ENCODE measurements around the gene TRMU.
"Not testable (repeated sequence)": the region's sequence is repeated elsewhere in the genome, so short reads cannot be mapped to it uniquely, and the experiment has no call there.

The TRMU gene

DNA sequence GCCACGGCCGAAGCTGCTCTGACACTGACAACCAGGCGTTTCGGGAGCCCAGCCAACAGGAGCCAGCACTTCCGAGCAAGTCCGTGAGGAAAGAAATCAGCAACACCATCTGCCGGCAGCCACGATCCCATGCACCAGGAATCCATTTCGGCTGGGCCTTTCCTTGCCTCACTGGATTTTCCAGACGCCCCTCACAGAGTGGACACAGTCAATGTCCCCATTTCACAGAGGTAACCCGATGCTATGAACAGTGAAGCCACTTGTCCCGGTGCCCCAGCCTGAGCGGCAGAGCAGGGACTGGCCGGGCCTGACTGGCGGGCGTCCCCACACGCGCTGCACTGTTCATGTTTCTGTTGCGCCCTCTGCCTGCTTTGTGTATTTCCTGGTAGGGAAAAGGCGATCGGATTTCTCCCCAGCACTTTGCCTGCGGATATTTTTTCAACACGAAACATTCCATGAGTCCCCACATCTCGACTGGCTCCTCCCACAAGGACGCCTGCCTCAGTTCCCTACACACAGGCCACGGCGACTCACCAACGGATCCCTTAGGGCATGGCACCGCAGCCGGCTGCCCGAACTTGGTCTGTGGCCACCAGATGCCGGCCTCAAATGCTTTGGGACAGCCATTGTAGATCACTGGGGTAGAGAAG is 55.3 kb downstream of the TRMU start:
- DNase-seq: no peak

DNA sequence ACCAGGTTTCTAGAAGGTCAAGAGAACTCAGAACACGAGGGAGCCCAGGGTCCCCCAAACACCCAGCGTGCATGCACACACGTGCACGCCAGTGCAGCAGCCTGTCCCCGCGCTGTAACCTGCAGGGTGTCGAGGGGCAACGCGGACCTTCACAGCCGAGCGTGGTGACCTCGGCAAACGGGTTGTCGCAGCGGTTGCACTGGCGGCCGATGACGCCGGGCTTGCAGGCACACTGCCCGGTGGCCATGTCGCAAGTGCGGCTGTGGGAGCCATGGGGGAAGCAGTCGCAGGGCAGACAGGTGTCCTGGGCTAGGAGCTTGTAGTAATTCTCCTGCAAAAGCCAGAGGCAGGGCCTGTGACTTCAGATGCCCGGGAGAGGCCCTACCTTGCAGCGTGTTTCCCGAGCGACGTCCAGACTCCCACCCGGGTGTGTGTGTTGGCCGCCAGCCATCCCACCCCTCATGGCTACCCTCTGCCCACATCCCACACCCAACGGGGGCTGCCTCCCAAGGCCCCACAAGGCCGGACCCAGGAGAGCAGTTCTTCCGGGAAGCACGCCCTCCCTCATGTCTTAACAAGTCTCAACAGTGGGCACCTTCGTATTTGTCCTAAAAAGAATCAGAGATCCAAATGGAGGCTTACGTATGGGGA is 56.1 kb downstream of the TRMU start:
- DNase-seq: no peak

DNA sequence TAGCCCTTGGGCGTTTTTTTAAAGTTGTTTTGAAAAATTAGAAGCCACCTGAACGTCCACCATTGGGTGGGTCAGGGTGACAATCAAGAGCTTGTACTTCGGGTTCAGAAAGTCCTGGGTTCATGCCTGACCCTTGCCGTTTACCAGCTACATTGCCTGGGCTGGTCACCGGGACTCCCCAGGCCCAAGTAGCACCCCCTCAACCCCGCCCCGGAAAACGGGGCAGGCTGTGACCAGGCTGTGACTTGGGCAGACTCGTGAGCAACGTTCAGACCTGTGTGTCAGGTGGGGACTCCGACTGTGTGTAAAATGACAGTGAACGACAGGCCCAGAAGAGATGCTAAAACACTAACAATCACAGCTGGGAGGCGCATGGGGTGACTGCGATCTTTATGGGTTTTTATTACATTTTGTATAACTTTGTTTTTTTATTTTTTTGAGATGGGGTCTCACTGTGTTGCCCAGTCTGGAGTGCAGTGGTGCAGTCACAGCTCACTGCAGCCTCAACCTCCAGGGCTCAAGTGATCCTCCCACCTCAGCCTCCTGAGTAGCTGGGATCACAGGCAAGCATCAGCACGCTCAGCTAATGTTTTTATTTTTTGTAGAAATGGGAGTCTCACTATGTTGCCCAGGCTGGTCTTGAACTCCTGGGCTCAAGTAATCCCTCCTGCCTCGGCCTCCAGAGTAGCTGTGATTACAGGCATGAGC is 56.8 kb downstream of the TRMU start:
- DNase-seq: no peak

DNA sequence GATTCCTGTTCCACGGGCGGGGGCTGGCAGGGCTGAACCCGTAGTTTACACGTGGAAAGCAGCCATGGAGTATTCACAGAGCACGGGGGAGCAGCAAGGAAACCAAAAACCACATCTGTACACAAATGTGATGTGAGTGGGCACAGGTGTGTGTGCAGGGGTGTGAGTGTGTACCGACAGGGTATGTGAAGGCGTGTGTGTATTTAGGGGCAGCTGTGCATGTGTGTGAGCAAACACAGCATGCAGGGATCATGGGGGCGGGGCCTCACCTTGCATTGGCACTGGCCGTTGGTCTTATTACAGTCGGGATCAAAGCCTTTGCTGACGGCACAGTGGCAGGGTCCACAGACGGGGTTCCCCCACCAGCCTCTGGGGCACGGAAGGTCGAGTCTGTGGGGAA is 58.4 kb downstream of the TRMU start:
- no peak for DNase-seq

DNA sequence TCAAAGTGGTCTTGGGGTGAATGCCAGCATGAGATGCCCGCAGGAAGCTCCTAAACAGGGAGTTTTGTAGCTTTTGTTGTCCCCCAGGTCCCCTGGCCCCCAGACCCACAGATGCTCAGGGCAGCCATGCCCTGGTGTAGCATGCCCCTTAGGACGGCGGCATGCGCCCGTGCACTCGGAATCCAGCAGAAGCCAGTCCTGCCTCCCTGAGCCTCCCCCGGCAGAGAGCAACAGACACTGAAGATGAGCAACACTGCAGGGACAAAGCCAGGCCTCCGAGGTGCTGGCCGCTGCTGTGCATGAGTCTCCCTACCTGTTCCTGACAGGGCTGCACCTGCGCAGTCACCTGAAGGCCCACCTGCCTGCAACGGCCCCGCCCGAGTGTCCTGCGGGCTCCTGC is 59.1 kb downstream of the TRMU start:
- no peak for DNase-seq

DNA sequence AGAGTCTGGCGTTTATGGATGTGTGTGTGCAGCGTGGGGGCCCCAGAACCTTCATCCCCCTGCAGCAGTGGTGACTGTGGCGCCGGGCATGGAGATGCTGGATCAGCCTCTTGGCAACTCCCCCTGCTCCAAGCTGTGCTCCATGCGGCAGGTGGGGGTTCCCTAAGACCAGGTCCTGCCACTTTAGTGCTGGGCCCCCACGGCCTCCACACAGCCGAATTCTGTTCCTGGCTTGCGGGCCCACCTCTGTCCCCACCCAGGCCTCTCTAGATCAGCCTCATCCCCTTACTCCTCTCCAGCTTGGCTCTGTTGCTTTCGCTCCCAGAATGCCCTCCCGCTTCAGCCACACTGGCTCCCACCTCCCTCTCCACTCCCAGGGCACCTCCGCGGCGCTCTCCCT is 59.6 kb downstream of the TRMU start:
- DNase-seq: no peak

DNA sequence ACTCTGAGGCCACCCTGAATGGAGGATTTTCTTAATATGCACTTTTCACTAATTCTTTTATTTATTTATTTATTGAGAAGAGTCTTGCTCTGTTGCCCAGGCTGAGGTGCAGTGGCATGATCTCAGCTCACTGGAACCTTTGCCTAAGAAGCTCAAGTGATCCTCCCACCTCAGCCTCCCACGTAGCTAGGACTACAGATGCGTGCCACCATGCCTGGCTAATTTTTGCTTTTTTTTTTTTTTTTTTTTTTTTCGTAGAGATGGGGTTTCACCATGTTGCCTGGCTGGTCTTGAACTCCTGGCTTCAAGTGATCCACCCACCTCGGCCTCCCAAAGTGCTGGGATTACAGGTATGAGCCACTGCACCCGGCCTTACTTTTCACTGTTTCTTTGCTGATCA is 61.5 kb downstream of the TRMU start:
- not testable (repeated sequence) for DNase-seq

DNA sequence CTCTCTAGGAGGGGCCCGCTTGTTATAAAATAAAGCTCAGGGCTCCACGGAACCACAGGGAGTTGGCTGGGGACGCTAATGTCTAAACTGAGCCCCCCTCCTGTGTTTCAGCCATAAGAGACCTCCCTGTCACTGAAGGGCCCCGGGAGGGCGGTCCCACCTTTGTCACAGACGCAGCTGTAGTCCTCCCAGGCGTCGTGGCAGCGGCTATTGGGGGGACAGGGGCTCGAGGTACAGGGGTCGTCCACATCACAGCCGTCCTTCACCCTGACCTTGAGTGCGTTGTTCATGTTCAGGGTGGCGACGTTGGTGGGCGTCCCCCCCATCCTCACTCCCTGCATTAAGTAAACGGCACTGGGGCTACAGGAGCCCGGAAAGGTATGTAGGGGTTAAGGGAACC is 62.0 kb downstream of the TRMU start:
- DNase-seq: no peak

DNA sequence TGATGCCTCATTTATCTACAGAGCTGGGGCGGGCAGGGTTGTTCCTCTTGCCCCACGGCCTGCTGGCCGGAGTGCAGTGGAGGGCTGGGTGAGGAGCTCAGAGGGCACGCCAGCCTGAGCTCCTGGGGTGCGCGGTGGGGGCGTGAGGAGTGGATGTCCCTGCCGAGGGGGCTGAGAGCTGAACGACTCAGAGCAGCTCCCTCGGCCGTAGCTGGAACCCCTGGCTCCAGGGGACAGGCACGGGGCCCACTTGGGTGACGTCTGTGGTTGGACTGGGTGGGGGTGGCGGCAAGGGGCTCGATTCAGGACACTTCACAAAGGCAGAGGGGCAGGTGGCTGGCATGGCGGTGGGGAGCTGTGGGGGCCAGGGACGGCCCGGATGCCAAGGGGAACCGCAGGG is 62.4 kb downstream of the TRMU start:
- DNase-seq: no peak

DNA sequence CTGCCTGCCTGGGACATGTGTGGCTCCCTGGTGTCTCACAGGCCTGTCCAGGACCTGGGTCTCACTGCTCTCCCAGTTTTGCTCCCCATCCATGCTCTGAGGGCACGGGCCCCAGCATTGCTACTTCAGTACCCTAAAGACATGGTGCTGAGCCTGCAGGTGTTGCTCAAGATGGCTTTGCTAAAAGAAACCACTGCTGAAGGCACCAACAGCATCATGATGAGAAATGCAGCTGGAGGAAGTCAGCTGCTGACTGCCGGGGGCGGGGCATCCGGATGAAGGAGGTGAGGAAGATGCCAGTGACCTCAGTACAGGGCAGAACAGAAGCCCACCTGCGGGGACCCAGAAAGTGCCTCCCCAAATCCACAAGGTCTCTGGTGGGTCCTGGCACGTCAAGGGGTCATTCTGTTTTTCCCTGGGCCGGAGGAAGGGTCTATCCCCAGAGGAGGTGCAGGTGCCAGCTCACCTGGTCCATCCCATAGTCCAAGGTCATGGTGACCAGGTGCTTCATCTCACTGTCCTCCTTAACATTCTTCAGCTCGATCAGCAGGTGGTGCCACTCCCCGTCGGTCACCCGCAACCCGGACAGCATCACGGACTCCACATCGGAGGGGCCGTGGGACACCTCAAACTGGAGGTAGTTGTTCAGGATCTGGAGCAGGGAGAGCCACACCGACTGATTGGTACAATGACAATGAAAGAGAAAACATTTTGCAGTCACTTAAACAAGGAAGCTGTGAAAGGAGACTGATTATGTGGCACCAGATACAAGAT is 63.9 kb downstream of the TRMU start:
- DNase-seq: no peak

DNA sequence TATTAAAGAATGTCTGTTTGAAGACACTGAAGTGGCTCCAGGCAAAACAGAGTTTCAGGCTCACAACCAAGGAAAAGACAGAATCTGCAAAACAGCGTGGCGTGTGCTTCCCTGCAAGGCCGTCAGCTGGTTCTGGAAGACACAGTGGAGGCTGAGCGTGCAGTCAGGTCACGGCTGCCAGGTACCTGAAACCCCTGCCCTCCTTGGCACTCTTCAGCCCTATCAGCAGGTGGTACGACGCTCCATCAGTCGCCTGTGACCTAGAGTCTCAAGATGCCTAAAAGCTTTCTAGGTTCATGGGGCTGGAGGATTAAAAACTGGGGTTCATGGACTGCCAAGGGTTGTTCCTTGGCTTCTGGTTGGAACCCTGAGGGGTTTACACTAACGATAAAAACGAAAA is 65.9 kb downstream of the TRMU start:
- DNase-seq: no peak

DNA sequence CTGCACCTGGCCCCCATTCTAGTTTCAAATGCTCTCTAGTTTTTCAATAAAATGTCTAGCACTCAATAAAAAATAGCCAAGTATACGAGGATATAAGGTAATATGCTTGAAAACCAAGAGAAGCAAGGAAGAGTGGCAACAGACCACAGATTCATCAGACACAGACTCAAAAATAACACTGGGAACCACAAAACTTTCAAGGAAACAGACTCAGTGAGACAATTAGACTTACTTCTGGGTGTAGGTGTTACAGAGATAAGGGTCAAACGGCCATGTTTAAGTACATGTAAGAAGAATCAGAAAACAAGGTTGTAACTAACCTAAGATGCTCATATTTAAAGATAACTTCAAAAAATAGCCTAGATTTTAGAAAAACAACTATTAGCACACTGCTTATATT is 67.0 kb downstream of the TRMU start:
- DNase-seq: no peak

DNA sequence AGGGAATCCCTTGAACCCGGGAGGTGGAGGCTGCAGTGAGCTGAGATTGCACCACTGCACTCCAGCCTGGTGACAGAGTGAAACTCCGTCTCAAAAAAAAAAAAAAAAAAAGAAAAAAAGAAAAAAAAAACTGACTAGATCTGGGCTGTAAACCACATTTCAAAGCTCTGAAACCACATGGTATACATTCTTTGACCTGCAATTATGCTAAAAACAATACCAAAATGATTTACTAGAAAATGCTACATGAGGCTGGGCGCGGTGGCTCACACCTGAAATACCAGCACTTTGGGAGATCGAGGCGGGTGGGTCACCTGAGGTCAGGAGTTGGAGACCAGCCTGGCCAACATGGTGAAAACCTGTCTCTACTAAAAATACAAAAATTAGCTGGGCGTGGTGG is 68.4 kb downstream of the TRMU start:
- DNase-seq: not testable (repeated sequence)

DNA sequence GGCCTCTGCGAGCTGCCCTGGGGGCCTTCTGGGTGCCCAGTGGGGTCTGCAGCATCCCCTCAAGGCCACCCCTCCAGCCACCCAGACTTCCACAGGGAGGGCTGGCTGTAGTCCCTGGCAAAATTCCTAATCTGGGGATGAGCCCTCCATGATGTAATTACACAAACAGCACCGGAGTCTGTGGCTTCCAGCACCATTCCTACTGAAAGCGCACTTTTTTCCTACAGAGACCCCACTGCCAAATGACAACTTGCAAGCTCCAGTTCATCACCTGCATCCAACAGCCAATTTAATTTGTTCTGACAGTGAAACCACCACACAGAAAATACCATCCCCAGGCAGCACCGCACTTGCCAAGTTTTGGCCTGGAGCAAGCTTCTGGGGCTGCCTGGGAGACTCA is 70.4 kb downstream of the TRMU start:
- DNase-seq: no peak

DNA sequence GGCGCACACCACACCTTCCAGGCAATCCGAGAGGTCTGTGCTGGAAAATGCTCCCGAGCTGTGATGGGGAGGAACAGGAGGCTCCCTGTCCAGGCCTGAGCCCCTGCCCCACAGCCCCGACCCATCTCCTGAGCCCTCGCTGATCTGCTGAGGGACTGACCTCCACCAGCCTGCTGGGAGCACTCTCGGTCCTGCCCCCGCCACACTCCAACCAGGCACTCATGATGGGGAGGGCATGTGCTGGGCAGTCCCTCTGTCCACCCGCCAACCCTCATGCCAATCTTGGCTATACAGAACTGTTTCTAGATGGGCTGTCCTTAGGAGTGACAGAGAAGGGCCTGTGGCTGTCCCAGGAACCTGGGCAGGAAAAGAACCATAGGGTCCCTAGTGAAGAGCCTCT is 70.8 kb downstream of the TRMU start:
- no peak for DNase-seq

DNA sequence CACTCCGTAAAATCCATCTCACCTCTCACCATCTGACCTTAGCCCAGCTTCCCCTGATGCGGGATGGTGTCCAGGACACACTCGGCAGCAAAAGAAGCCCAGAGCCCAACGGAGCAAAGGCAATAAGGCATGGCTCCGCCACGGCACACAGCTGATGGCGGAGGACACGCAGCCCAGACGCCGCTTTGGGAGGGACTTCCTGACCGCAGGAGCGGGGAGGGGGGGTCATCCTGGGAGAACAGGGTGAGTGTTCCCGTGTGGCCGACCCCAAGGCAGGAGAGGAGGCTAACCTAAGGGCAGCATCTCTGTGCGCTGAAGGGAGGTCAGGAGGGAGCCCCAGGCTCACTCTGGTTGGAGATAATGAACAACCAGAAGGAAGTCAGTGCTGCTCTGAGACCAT is 71.3 kb downstream of the TRMU start:
- no peak for DNase-seq
